T-helper 22 cell (primary cell): Measurements from ENCODE around the gene LBR.

Experiments used
- DNase-seq: peaks from one replicate; pipeline ENCODE4 v3.0.0-alpha.2; 2020; ENCODE audit warnings: low read depth

LBR gene

DNA sequence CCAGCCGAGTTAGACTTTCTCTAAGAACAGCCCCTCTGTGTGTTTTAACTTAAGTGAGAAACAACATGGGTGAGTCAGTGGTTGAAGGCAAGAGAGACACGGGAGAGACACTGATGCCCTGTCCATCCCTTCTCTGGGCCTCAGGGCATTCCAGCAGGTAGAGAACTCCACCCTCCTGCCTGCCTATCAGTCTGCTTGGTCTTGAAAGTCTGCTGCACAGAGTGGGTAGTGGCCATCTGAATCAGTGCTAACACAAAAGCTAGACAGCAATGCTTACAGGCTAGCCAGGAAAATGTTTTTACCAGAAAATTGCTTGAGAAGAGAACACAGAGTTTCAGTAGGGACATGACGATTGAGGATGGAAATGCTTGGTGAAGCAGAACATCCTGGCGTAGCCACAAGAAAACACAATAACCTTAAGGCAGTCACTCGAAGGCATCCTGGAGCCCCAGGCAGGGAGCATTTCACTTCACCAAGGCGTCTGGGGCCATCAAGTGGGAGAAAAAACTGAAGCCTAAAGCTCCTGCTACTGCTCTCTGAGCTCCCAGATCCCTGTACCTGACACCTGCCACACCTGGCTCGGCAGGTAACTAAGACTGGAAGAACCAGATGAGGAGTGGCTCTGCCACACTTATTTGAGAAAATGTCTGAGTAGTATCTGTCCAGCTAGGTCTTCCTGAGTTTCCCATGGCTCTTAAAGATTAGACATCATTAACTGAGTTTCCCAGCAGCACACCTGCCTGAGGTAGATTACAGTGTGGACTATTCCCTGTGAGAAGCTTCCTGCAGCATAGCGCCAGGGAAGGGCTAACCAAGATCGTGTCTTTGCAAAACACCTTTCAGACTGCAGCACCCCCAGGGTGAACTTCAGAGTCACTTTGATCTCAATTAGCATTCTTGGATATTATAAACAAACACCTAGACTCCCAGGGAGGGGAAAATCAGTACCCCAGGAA lies 18.1 kb upstream of the LBR start:
- DNase-seq = no peak

DNA sequence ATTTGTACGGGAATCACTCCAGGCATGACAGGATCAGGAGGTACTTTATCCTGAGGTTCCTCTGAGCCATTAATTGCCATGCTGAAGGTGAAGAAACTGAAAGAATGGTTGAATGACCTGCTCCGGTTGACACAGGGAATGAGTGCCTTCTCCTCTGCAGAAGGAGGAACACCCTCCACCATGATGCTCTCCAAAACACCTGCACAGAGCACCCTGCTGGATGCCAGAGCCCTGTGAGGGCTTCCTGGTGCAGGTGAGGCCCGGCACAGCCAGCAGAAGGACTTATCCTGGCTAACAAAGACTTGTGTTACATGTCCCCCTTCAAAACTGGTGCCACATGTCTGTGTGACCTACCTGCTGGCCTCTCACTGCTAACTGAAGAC lies 14.3 kb upstream of the LBR start:
- DNase-seq = no peak

DNA sequence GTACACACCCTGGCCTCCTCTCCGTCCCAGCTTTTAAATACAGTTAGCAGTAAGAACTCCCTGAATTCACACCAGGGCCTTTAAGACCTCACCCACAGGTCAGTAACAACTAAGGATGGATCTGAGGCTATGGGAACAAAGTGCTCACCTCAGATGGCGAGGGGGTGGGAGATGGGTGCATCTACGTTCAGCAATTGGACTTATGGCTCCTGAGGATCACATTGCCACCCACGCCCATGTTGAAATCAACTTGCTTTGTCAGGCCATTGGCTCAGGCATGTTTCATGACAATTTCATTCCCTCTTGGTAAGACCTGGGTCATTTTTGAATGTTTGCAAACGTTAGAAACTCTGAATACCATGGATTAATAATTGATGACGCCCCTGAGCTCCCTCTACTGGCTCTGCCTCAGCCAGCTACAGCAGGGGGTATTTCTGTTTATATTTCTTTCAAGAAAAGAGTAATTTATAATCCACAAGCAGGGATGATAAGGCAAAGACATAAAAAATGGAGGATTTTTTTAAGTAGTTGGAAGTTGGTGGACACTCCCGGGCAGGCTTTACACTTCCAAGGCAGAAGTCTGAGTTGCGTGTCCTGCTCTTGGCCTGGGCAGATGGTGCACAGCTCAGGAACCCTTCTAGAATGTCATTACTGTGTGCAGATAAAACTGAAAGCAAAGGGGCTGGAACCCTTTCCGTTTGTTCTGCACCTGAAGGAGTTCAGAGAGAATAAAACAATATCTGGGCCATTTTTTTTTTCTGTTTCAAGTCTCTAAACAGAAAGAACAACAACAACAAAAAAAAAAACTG lies 13.7 kb upstream of the LBR start:
- DNase-seq = no peak

DNA sequence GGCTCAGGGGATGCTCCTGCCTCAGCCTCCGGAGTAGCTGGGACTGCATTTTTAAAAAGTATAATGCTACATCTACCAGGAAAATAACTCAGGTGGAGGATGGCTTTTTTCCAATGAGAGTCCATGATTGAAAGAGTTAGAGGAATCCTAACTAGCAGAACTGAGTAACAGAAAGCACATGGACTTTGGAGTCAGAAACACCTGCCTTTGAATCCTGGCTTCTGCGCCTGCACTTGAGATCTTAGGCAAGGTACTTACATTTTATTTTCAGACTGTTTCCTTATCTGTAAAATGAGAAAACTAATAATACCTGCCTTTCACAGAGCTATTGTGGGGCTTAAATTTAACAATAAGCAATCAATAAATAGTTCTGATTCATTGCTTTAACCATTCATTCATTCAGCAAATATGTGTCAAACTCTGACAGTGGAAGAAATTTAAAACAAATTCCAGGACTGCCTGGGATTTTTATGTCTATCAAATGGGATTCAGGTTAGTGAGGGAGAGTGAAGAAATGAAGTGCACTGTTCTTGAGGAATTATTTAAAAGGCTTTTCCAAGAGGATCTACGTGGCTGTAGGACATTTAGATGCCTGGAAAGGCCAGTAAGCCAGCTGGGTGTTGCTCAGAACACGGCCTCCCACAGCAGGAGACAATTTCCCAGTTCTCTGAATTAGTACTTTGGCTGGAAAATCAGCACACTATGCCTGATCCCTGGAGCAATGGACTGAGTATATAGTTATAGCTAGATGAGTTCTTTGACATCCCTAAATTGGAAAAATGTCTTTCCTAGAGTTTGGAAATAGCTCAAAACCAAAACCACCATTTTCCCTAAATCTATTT lies 12.8 kb upstream of the LBR start:
- no peak for DNase-seq

DNA sequence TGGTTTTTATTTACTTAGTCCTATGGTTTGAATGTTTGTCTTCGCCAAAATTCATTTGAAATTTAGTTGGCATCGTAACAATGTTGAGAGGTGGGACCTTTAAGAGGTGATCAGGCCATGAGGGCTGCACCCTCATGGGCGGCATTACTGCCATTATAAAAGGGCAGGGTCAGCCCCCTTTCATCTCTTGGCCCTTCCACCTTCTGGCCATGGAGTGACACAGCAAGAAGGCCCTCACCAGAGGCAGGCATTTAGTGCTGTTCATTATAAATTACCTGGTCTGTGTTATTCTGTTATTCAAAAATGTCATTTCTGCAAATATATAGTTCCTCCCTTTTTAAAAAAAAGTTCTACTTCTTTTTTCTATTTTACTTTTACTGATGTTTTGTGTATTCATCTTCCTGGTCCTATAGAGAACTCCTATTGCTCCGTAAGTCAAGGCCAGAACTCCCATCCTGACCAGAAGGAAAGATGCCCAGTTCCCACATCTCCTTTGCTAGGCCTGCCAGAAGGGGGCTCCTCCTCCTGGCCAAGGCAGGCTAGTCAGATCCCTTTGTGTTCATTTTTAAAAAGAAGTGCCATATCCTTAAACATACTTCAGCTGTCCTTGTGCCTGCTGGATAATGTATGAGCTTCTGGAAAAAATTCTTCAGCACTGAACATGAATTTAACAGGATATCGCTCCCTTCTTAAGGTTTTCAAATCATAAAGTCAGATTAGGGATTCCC lies 10.0 kb upstream of the LBR start:
- DNase-seq = no peak

DNA sequence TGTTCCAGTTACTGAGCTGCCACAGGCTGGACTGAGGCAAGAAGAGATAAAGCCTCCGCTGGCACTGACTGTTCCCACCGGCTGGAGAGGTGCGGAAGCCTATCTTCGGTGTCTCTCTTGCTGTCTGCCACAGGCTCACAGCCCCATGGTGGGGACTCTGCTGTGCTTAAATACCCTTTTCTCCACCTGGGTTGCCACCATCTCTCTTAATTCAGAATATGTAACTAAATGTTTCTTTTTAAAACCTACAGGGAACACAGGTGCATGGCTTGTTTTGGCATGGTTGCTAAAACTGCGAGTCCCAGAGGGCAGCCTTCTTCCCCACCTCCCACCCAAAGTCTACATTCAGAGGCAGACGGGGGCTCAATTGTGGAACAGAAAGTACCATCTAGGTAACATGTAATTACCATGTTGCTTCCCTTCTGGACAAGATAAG lies 8.1 kb upstream of the LBR start:
- DNase-seq = no peak

DNA sequence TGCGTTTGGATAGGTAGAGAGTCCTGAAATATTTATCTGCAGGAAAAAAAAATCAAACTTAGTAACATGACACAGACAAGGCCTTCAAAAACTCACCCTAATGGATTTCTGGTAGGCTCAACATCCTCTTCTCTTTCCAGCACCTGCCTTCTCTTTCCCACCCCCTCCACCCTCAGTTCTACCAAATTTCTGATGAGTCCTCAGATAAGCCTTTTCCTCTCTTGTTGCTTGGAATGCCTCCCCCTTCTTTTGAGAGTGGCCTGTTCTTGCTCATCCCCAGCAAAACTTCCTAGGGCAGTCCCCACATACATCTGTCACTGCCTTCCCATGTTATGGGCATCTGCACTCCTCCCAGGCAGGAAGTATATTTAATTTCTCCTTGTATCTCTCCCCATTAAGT lies 7.6 kb upstream of the LBR start:
- DNase-seq = no peak

DNA sequence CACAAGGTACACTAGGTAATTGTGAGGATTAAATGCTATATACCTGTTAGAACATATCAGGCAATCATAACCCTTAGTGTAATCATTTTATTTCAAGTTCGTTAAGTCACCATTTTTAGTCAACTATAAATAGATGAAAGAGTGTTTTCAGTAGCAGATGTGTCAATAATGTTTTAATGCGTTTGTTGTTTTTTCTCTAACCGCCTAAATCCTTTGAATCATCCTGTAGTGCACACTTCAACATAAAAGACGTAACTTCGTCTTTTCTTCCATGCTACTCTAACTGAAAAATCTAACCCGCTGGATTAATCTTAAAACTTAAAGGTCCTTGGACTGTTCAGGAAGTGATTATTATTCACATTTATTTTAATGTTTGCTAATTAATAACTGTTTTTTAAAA lies 7.2 kb upstream of the LBR start:
- no peak for DNase-seq

DNA sequence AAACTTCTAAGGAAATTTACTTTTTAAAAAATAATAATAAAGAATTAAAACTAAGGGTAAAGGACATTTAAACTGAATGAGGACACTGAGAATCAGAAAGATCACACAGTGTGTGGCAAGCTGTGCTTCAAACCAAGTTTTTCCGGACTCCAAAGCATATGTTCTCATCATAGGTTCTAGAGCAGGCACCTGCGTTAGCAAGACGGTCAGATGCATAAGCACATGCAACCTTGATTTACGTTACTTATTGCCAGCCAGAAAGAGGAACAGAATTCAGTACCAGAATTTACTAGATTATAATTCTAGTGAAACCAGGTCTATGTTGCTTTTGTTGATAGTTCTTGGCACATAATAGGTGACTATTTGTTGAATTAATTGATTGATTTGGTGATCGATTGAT lies 6.2 kb upstream of the LBR start:
- no peak for DNase-seq

DNA sequence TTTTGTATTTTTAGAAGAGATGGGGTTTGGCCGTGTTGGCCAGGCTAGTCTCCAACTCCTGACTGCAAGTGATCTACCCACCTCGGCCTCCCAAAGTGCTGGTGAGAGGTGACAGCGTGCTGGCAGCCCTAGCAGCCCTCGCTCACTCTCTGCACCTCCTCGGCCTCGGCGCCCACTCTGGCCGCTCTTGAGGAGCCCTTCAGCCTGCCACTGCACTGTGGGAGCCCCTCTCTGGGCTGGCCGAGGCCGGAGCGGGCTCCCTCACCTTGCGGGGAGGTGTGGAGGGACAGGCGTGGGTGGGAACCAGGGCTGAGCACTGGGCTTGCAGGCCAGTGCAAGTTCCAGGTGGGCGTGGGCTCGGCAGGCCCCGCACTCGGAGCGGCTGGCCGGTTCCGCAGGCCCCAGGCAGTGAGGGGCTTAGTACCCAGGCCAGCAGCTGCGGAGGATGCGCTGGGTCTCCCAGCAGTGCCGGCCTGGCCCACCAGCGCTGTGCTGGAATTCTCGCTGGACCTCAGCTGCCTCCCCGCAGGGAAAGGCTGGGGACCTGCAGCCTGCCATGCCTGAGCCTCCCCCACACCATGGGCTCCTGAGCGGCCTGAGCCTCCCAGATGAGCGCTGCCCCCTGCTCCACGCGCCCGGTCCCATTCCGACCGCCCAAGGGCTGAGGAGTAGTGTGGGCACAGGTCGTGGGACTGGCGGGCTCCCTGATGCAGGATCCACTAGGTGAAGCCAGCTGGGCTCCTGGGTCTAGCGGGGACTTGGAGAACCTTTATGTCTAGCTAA lies 3.4 kb upstream of the LBR start:
- no peak for DNase-seq

DNA sequence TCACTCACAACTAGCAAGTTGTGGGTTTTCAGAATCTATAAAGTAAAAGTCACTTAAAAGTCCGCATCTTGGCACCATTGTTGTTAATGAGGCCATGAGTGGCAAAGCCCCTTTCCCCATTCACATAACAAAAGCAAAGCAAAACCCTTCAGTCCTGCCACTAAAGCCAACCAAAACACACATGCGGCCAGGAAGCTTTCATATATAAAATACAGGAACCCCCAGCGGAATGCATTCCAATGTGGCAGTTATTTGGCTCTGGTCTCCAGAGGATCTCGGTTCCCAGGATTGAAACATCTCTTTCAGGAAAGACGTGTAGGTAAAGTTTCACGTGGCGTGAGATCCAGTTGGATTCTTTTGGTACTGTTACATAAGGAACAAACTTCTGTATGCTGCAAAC lies 2.5 kb upstream of the LBR start:
- DNase-seq = no peak

DNA sequence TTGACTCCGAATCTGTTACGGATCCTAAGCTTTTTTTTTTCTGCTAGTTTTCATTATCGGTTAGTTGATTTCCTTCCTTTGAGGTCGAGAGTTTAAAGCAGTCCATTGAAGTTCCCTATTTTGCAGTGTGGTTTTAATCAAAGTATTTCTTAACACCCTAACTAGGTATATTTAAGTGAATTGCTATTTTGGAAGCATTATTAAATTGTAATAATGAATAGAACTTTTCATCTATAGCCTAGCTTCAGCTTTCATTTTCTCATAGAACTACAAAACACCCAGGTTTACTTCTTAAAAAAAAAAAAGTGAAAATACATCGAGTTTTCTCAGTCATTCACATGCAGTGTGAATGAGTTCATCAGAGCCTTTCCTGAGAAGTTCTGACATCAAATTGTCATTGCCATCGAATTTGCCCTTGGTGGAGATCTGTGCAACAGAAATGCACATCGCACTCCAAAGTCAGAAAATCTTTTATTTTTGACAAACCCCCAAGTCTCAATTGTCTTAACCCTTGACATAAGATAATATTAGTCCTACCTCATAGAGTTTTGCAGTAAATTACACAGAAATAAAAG lies 1.1 kb upstream of the LBR start:
- DNase-seq = no peak

DNA sequence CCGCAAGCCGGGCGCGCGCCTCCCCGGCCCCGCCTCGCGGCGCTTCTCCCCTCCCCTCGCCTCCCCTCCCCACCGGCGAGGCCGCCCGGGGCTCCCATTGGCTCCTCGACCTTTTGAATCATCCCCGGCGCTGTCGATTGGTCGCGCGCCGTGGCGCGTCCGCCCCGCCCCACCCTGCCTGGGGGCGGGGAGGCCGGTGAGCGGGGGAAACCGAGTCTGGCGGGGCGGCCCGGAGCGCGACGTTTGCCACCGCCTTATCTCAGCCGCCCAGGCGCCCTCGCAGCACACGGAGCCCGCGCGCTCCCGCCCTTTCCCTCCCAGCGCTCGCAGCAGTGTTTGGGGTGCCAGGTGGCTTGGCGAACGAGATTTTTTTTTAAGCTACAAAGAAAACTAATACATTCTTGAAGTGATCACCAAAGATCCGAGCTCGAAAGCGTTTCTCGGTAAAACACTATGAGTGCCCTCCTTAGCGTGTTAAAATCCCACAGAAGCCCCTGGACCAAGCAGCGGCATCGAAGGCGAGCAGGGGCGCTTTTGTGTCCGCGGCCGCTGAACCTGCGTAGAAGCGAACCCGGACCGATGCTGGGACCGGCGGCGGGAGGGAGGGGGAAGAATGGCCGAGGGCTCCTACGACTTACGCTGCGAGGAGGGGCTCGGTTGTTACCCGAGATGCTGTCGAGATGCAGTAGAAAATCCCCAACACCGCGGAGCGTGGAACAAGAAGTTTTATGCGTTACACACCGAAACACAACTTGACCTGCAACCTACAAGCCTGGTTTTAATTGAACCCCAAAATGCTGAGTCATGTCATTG lies 436 bp upstream of the LBR start:
- peak; percentile 85 for DNase-seq

DNA sequence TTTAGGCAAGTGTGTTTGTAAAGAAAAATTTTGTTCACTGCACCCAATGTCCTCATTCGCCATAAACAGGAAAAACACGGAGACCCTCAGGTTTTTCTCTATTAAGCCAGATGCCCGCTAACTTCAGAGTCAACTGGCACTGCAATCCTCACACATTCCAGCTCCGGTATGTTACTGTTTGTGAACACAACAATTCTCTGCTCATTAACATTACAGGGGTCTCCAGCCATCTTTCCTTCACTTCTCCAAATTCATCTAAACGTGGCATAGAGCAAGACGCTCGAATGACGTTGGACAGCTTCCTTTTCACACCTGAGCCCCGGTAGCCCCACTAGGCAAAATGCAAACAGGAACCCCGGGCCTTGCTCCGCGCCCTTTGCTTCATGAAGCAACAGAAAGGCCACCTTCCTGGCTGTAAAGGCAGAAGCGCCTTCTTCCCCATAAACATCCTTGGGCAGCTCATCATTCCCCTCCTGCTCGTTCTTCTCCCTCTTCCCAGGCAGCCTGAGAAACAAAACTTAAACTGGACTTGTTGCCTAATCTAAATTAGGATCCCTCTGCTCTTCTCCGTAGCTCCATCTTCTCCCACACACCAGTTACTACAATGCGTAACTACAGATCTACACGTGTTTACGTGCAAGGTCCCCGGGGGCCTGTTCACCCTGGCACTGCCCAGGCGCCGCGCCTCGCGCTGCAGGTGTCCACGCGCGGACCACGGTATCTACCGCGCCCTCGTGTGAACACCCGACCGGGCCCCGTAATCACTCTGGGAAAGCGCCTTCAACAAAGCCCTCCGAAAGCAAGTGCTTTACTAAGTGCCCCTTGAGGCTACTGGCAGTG lies 1.2 kb downstream of the LBR start:
- no peak for DNase-seq

DNA sequence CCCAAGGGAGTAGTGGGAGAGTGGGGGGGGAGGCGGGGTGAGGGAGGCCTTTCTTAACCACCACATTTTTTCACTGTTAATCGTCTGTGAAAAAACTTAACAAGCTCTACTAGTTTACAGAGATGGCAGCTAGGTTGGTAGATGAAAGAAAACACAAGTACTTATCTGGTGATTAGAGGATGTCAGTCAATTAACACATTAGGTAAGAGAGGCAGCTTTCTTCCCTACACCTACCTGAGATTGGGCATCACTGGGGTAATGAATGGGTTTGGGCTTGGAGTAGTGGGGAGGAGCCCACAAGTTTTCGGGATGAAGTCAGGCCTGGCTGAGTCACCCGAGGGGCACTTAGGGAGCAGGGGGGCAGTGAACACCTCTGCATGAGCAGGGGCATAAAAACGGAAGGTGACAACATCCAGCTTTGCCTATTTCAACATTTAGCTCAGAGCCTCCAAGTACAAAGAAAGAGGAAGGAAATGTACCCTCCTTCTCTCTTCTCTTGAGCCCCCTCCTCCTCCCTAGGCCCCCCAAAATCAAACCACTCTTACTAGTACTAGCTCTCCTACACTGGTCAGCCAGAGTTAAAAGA lies 2.5 kb downstream of the LBR start:
- no peak for DNase-seq

DNA sequence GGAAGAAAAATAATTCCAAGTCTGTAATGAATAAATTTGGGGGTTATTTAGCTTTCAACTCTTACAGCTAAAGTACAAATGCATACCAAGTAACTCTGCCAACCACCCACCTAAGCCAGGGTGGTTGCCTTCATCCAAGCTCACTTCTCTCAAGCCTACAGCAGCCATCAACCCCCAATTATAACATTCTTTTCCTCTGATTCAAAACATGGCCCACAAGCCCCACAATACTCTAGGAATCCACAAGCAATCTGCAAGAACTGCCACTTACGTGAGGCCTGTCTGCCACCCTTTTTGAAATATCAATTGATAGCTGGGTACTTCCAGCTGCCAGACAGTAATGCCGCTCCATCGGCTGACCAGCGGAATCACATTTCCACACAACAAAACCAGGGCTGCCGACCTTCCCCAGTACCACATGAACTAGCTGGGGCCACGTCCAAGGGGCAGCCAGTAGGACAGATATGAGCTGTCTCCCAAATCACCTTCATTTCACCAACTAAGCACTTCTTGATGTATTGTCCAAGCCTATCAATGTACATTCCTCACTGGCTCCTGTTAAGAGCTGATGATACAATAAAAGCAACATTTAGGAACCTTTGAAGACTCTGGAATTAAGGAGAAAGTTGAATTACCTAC lies 3.2 kb downstream of the LBR start:
- no peak for DNase-seq

DNA sequence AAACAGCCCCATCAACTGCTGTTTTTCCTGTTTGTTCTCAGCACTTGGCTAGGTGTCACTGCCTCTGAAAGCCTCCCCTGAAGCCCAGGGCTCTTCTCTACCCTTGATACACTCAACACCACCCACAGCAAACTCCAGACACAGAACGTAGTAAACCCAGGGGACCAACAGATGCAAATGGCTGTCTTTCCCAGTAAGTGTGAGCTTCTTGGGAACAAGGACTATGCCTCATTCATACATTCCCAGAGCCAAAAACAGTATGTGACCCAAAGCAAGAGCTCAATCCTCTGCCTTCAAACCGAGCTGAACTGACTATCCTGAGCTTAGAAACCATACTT lies 4.4 kb downstream of the LBR start:
- no peak for DNase-seq
